GM12878 (cell line): ENCODE data around the gene STRA8. TPM values are rescaled to one million over a fixed set of nuclear protein-coding genes. Genes with fewer than 3 reads are reported as not detected.

Experiments used
- CBX5 ChIP-seq: sonication (generic); IDR thresholded peaks from 2 replicates; pipeline ENCODE4 v1.6.1; 2016; ENCODE audit warnings: low read depth, moderate library complexity, mild to moderate bottlenecking, inconsistent platforms
- CEBPB ChIP-seq, 2 experiments: fragments of 150-350 bp in 1 of 2; IDR thresholded peaks; 2 replicates each; pipeline ENCODE4 v1.6.1; 2012 to 2014; ENCODE audit warnings: low read depth in 2 of 2, low read length in 2 of 2, borderline replicate concordance in 1 of 2, inconsistent platforms in 1 of 2
- CTCF ChIP-seq, 3 experiments: IDR thresholded peaks in 2 of 3; conservative IDR thresholded peaks in 1 of 3; 2 replicates each; pipeline ENCODE4 v1.5.1; 2011; ENCODE audit warnings: low read depth in 3 of 3, low read length in 3 of 3, mild to moderate bottlenecking in 3 of 3, control low read depth in 2 of 3, moderate library complexity in 2 of 3, inconsistent platforms in 1 of 3, mixed read lengths in 1 of 3; ENCODE audit not compliant: control insufficient read depth in 2 of 3, insufficient read depth in 1 of 3; ENCODE audit errors: extremely low read depth in 1 of 3
- ESRRA ChIP-seq: IDR thresholded peaks from 2 replicates; pipeline ENCODE4 v1.6.1; 2012; ENCODE audit warnings: mild to moderate bottlenecking, low read length, improper control_type of control experiment
- EZH2 ChIP-seq: IDR thresholded peaks from 2 replicates; pipeline ENCODE4 v1.6.1; 2012; ENCODE audit warnings: low read depth, mild to moderate bottlenecking, control low read depth, inconsistent platforms, low read length, borderline replicate concordance; ENCODE audit not compliant: control insufficient read depth
- GATAD2B ChIP-seq: fragments of 450-650 bp; conservative IDR thresholded peaks from 2 replicates; pipeline ENCODE4 v1.6.1; 2017; ENCODE audit warnings: low read depth, mild to moderate bottlenecking, moderate library complexity
- HSF1 ChIP-seq: fragments of 150-350 bp; IDR thresholded peaks from 2 replicates; pipeline ENCODE4 v1.6.1; 2014; ENCODE audit warnings: mild to moderate bottlenecking, low read depth, low read length
- MTA3 ChIP-seq: IDR thresholded peaks from 2 replicates; pipeline ENCODE4 v1.6.1; 2012; ENCODE audit warnings: low read length, inconsistent platforms, borderline replicate concordance
- NFXL1 ChIP-seq: fragments of 450-650 bp; IDR thresholded peaks from 2 replicates; pipeline ENCODE4 v1.6.1; 2017; ENCODE audit warnings: antibody characterized with exemption, mild to moderate bottlenecking, borderline replicate concordance
- NR2C1 ChIP-seq: fragments of 450-650 bp; IDR thresholded peaks from 2 replicates; pipeline ENCODE4 v1.6.1; 2017; ENCODE audit warnings: antibody characterized with exemption, mild to moderate bottlenecking, moderate library complexity
- NRF1 ChIP-seq: conservative IDR thresholded peaks from 2 replicates; pipeline ENCODE4 v1.6.1; 2011; ENCODE audit warnings: mild to moderate bottlenecking, low read depth, low read length, improper control_type of control experiment
- RFX5 ChIP-seq: IDR thresholded peaks from 2 replicates; pipeline ENCODE4 v1.6.1; 2011; ENCODE audit warnings: low read depth, low read length, improper control_type of control experiment
- SMAD1 ChIP-seq: fragments of 450-650 bp; IDR thresholded peaks from 2 replicates; pipeline ENCODE4 v1.6.1; 2018; ENCODE audit warnings: mild to moderate bottlenecking, low read depth; ENCODE audit not compliant: partially characterized antibody
- ZNF217 ChIP-seq: fragments of 450-650 bp; IDR thresholded peaks from 2 replicates; pipeline ENCODE4 v1.6.1; 2017; ENCODE audit warnings: antibody characterized with exemption, mild to moderate bottlenecking
- ZNF384 ChIP-seq: IDR thresholded peaks from 2 replicates; pipeline ENCODE4 v1.6.1; 2012; ENCODE audit warnings: low read depth, mild to moderate bottlenecking, low read length, improper control_type of control experiment, borderline replicate concordance
- polyA plus RNA-seq, 11 experiments: library from polyadenylated mRNA; depleted of rRNA in 4 of 11; unstranded in 6 of 11; stranded (reverse) in 5 of 11; fragments of >200 nt; fragmentation: Nextera tagmentation in 4 of 11; fragmentation: Illumina TruSeq in 1 of 11; extraction: Ambion mirVana in 4 of 11; extraction: Trizol in 1 of 11; gene quantifications; 1 replicate in 1 of 11; 2 replicates in 10 of 11; pipeline versions ENCODE4 v1.2.1 to v1.2.3, GENCODE V29; 2011 to 2016; ENCODE audit warnings: inconsistent platforms in 2 of 11, missing spikeins in 2 of 11, low read depth in 1 of 11
- total RNA-seq, 4 experiments: library from RNA; depleted of rRNA in 3 of 4; stranded (reverse); fragments of >200 nt in 3 of 4; fragmentation: Illumina TruSeq in 1 of 4; extraction: Trizol in 1 of 4; gene quantifications; 2 replicates each; pipeline versions ENCODE4 v1.2.1 to v1.2.3, GENCODE V29; 2013 to 2021
- TF ChIP-seq, protein P1 (sequence below): fragments of 450-650 bp; IDR thresholded peaks from 2 replicates; pipeline ENCODE4 v1.6.1; 2016; ENCODE audit warnings: mild to moderate bottlenecking
- TF ChIP-seq, protein P2 (sequence below): fragments of 450-650 bp; IDR thresholded peaks from 2 replicates; pipeline ENCODE4 v1.6.1; 2017; ENCODE audit warnings: mild to moderate bottlenecking, low read depth, inconsistent platforms; ENCODE audit not compliant: poor library complexity, severe bottlenecking
- TF ChIP-seq, protein P3 (sequence below): IDR thresholded peaks from 2 replicates; pipeline ENCODE4 v1.6.1; 2012; ENCODE audit warnings: low read depth, low read length, improper control_type of control experiment

The STRA8 gene
- total and polyA plus RNA-seq, 10 of the 15 experiments (the other 5 are each of a cell fraction or from before 2014, with no cell fraction given): 0.15 TPM; not detected in 9

- TF ChIP-seq ESRRA (no peak), EZH2 (no peak), ZNF384 (no peak), ZNF217 (no peak), GATAD2B (no peak), RFX5 (no peak), SMAD1 (peak; percentile 46), MTA3 (no peak), NRF1 (no peak), CEBPB (IDR thresholded peaks at IDR 0.05; ENCODE audit: borderline replicate concordance in 1 of 2, low read depth in 2 of 2, low read length in 2 of 2) (no peak), CBX5 (no peak), NFXL1 (no peak), CTCF (IDR thresholded peaks at IDR 0.05 in 2 of 3, conservative IDR thresholded peaks at IDR 0.05 in 1 of 3; ENCODE audit: control insufficient read depth in 2 of 3, extremely low read depth in 1 of 3, insufficient read depth in 1 of 3, low read depth in 3 of 3, low read length in 3 of 3) (no peak), NR2C1 (no peak), HSF1 (no peak)
- TF ChIP-seq, protein P1, sequence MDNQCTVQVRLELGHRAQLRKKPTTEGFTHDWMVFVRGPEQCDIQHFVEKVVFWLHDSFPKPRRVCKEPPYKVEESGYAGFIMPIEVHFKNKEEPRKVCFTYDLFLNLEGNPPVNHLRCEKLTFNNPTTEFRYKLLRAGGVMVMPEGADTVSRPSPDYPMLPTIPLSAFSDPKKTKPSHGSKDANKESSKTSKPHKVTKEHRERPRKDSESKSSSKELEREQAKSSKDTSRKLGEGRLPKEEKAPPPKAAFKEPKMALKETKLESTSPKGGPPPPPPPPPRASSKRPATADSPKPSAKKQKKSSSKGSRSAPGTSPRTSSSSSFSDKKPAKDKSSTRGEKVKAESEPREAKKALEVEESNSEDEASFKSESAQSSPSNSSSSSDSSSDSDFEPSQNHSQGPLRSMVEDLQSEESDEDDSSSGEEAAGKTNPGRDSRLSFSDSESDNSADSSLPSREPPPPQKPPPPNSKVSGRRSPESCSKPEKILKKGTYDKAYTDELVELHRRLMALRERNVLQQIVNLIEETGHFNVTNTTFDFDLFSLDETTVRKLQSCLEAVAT: peak; percentile 88
- TF ChIP-seq, protein P2, sequence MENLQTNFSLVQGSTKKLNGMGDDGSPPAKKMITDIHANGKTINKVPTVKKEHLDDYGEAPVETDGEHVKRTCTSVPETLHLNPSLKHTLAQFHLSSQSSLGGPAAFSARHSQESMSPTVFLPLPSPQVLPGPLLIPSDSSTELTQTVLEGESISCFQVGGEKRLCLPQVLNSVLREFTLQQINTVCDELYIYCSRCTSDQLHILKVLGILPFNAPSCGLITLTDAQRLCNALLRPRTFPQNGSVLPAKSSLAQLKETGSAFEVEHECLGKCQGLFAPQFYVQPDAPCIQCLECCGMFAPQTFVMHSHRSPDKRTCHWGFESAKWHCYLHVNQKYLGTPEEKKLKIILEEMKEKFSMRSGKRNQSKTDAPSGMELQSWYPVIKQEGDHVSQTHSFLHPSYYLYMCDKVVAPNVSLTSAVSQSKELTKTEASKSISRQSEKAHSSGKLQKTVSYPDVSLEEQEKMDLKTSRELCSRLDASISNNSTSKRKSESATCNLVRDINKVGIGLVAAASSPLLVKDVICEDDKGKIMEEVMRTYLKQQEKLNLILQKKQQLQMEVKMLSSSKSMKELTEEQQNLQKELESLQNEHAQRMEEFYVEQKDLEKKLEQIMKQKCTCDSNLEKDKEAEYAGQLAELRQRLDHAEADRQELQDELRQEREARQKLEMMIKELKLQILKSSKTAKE: no peak
- TF ChIP-seq, protein P3, sequence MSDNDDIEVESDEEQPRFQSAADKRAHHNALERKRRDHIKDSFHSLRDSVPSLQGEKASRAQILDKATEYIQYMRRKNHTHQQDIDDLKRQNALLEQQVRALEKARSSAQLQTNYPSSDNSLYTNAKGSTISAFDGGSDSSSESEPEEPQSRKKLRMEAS: no peak
These were observed 18.1 kb downstream of the STRA8 start (continued) for GRCh38 chr7:135251496-135252391.
